MG63 (cell line): ENCODE measurements around the gene NR5A2. TPM values are rescaled to one million over a fixed set of nuclear protein-coding genes. Genes with fewer than 3 reads are reported as not detected.
A peak's percentile ranks its signal among the peaks of the same experiment; 100 is the strongest.

ENCODE experiments used
- DNase-seq: peaks from one replicate; pipeline ENCODE4 v3.0.0-alpha.2; 2020
- H3K27me3 ChIP-seq: fragments of 250-450 bp; sonication (Bioruptor Pico); 2 replicates; pipeline ENCODE4 v1.5.1; 2020; ENCODE audit warnings: mild to moderate bottlenecking, moderate library complexity
- H3K36me3 ChIP-seq: fragments of 250-450 bp; sonication (Bioruptor Pico); 2 replicates; pipeline ENCODE4 v1.5.1; 2020; ENCODE audit warnings: mild to moderate bottlenecking, moderate library complexity
- H3K4me3 ChIP-seq: fragments of 250-450 bp; sonication (Bioruptor Pico); 2 replicates; pipeline ENCODE4 v1.5.1; 2020; ENCODE audit warnings: mild to moderate bottlenecking, moderate library complexity
- H3K9me3 ChIP-seq: fragments of 250-450 bp; sonication (Bioruptor Pico); 2 replicates; pipeline ENCODE4 v1.5.1; 2020; ENCODE audit warnings: mild to moderate bottlenecking, moderate library complexity
- total RNA-seq: library from RNA; depleted of rRNA; stranded (reverse); fragments of >200 nt; shearing (Covaris generic); gene quantifications from 2 replicates; pipeline ENCODE4 v1.2.3, GENCODE V29; 2014; ENCODE audit warnings: low replicate concordance

NR5A2 gene
- total RNA-seq, 1 experiment from 2014 or later = not detected

DNA sequence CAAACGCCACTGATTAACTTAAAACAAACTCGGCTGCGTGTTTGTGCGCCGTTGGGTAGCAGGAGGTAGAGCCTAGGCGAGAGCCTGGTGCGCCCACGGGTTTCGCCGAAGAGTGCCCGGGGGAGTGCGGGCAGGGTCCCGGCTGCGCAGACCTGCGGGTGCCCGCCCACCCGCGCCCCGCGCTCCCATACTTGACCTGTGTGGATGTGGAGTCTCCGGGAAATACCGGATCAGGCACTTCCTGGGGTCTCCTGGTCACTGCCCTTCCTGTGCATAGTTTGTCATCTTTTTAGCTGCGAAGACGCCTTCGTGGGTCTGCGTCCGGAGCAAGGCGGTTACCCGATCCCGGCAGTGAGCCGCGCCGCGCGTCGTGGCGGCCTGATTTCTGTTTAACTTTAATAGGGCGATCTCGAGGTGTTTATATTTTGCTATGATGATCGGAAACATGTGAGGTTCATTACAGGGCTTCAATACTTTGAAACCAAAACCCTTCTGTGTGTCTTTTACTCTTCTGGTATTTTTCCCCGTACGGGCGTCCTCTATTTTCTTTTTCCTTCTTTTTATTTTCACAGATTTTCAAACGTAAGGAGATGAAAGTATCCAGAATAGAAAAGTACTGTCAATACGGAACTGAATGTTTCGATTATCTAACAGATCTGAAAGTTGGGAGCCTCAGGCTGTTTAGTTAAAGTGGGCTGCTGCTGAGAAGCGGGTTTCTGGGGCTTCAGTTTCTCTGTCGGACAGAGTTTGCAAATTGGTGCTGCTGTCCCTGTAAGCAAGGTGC is 15.2 kb downstream of the NR5A2 start:
- no peaks in the 10 kb centered on the region for H3K9me3 ChIP-seq
- no peak for DNase-seq

DNA sequence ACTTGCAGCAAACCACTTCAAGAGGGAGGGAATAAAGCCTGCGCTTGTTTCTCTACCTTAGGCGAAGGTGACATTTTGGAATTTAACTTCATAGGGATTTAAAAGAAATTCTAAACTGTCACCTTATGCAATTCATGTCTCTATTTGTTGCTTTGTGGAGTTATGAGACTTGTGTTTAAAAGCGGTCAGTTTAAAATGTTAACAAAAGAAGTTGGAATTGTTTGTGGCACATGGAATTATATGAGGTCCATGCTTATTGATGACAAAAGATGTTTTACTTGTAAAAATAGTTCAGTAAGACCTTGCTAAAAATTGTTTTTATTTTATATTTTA is 15.8 kb downstream of the NR5A2 start:
- Histone ChIP-seq H3K36me3 (no peaks in the 10 kb centered on the region), H3K27me3 (peaks cover 61% of the 10 kb centered on the region)

More for the DNA sequence above, 15.2 kb downstream of the NR5A2 start:
- peak overlapping the region; percentile 27 for H3K4me3 ChIP-seq
- H3K27me3 ChIP-seq = peaks cover 66% of the 10 kb centered on the region
- no peaks in the 10 kb centered on the region for H3K36me3 ChIP-seq

DNA sequence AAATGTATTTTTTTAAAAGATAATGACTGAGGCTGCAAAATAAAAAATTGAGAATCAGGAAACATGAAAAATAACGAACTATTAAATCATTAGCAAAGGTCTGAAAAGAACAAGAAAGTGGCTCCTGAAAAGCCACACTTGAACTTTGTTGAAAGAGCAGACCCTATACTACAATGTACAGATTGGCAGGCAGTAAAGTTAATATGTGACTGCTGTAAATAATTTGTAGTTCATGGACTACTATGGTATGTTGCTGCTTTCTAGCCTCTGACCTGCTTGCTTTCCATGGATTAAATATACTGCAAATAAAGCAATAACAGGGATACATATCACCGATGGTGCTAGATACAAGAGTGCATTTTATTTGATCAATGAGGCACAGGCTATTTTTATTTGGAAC is 18.6 kb downstream of the NR5A2 start:
- H3K27me3 ChIP-seq = peaks cover 41% of the 10 kb centered on the region
- no peak for DNase-seq
- H3K9me3 ChIP-seq = no peaks in the 10 kb centered on the region
- no peaks in the 10 kb centered on the region for H3K36me3 ChIP-seq
- H3K4me3 ChIP-seq = no peak overlapping the region

More for the DNA sequence above, 15.8 kb downstream of the NR5A2 start:
- no peak for DNase-seq
- H3K4me3 ChIP-seq = no peak overlapping the region
- H3K9me3 ChIP-seq = no peaks in the 10 kb centered on the region

DNA sequence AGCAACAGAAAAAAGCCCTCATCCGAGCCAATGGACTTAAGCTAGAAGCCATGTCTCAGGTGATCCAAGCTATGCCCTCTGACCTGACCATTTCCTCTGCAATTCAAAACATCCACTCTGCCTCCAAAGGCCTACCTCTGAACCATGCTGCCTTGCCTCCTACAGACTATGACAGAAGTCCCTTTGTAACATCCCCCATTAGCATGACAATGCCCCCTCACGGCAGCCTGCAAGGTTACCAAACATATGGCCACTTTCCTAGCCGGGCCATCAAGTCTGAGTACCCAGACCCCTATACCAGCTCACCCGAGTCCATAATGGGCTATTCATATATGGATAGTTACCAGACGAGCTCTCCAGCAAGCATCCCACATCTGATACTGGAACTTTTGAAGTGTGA is 20.7 kb downstream of the NR5A2 start:
- no peak overlapping the region for H3K4me3 ChIP-seq
- H3K27me3 ChIP-seq = peaks cover 26% of the 10 kb centered on the region
- DNase-seq = no peak

DNA sequence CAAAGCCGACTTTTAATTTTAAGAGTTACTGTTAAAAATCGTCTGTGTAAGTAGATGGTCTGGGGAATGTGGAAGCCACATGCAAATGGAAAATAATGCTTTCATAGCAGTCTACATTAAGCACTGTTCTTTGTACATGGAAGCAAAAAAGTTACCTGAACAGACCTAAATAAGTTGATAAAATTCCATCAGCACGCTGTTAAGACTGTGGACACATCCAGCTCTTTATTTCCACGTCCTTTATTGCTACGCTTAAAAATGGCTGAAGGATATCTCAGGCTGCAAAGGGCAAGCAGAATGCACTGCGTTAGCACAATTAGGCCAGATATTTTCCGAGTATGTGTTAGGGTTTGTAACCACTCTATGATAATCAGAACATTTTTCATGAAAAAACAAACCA is 22.3 kb downstream of the NR5A2 start:
- no peak for DNase-seq

More for the DNA sequence above, 20.7 kb downstream of the NR5A2 start:
- H3K9me3 ChIP-seq = no peaks in the 10 kb centered on the region
- H3K36me3 ChIP-seq = no peaks in the 10 kb centered on the region

DNA sequence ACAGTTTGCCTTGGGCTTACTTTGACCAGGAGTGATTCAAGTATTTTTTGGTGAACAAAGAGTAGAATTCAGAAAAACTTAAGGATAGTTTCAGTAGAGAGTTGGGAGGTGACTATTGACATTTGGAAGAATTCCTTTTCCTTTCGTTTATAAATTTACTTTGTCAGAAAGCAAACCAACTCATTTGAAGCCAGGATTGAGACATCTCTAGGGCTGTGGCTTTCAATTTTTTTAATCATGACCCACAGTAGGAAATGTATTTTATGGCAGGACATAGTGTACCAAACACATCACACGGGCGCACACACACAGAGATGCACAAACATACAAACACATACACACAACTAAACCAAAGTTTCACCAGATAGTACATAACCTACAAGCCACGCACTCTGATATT is 24.1 kb downstream of the NR5A2 start:
- no peak for DNase-seq
- Histone ChIP-seq H3K9me3 (no peaks in the 10 kb centered on the region), H3K36me3 (no peaks in the 10 kb centered on the region), H3K4me3 (no peak overlapping the region), H3K27me3 (0 out of 2 replicates have a peak, but pooled peaks cover 3% of the 10 kb centered on the region)

More for the DNA sequence above, 22.3 kb downstream of the NR5A2 start:
- Histone ChIP-seq H3K9me3 (no peaks in the 10 kb centered on the region), H3K27me3 (peaks cover 14% of the 10 kb centered on the region), H3K36me3 (no peaks in the 10 kb centered on the region), H3K4me3 (no peak overlapping the region)

DNA sequence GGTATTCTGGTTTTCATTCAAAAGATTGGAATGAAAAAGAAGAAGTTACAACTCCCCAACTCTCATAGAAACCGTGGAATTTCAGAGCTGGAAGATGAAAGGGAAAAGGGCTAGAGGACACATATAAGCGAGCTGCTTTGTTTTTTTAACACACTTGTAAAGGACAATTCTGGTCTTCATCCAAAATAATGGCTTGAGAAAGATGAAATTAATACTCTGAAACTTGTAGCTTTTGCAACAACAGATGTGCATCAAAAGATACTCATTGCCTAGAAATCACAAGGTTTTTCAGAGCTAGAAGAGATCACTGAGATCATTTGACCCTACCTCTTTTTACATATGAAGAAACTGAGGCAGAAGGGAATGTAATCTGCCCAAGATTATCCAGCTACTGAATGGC is 25.6 kb downstream of the NR5A2 start:
- no peaks in the 10 kb centered on the region for H3K36me3 ChIP-seq
- 0 out of 2 replicates have a peak, but pooled peaks cover 3% of the 10 kb centered on the region for H3K27me3 ChIP-seq
- H3K4me3 ChIP-seq = no peak overlapping the region
- no peak for DNase-seq
- no peaks in the 10 kb centered on the region for H3K9me3 ChIP-seq

DNA sequence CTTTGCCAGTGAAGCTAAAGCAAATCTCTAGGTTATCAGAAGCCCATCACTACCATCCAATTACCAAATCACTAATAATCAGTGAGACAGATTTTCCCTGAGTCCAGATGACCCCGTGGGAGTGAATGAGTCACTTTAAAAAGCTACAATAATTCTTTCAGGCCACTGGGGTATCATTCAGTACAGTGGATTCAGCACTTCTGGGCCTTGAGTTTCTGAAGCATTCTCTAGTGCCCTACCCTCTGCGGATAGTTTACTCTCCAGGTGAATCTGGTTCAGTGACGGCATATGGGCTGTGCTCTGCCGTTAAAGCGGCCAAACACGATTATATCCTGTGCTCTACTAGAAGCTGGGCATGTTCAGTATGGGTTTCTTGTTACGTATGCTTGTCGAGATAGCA is 26.1 kb downstream of the NR5A2 start:
- no peak for DNase-seq
- H3K4me3 ChIP-seq = no peak overlapping the region
- H3K9me3 ChIP-seq = no peaks in the 10 kb centered on the region
- H3K36me3 ChIP-seq = no peaks in the 10 kb centered on the region
- H3K27me3 ChIP-seq = 0 out of 2 replicates have a peak, but pooled peaks cover 3% of the 10 kb centered on the region

DNA sequence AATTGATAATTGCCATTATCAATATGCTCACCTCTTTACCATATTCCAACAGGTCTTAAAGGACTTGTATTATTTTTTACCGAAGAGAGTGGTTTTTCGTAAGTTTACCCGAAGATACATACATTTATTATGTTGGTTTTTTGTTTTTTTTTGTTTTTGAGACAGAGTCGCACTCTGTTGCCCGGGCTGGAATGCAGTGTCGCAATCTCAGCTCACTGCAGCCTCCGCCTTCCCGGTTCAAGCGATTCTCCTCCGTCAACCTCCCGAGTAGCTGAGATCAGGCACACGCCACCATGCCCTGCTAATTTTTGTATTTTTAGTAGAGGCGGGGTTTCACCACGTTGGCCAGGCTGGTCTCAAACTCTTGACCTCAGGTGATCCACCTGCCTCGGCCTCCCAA is 30.8 kb downstream of the NR5A2 start:
- no peak overlapping the region for H3K4me3 ChIP-seq
- DNase-seq = no peak
- peaks cover 8% of the 10 kb centered on the region; the same call in 1 of the 2 replicates for H3K27me3 ChIP-seq
- H3K36me3 ChIP-seq = no peaks in the 10 kb centered on the region
- H3K9me3 ChIP-seq = no peaks in the 10 kb centered on the region

DNA sequence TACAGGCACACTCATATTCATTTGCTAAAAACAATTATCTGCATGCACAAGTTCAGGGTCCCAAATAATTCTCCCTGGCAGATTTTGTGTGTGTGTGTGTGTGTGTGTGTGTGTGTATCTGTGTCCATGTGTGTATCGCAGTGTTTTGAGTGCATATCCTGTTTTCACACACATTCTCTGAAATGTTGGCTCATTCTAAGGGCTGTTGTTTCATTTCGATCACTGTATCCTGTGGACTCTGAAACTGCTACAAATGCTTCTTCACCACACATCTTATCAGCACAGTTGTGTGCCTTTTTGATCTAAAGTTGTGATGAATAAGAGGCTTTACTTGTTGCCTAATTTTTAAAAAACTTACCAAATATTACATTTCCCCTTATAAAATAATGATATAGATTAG is 34.6 kb downstream of the NR5A2 start:
- Histone ChIP-seq H3K4me3 (no peak overlapping the region), H3K9me3 (no peaks in the 10 kb centered on the region), H3K36me3 (no peaks in the 10 kb centered on the region), H3K27me3 (peaks cover 5% of the 10 kb centered on the region)
- no peak for DNase-seq

DNA sequence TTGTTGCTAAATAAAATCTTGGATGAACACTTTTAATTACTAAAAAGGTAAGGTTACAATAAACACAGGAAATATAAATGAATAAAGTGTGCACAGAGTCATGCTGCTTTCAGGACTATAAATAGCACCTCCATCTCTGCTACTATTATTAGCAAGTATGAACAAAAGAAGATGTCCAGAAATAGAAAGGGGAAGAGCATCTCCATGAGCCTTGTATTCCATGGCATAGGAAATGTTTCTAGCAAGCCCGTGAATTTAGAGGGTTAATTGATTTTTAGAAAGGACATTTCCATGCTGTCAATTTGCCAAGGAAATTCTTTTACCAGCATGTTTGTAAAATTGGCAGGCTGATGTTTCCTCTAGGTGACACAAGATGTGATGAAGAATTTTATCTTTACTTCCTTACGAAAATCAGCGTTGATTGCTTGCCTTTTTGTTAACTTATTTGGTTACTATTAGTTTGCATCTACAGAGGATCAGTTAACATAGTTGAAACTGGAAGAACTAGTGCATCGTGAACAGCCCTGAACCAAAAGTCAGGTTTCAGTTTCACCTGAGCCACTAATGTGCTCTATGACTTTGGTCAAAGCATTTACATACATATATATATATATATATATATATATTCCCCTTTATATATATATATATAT is 45.3 kb downstream of the NR5A2 start:
- Histone ChIP-seq H3K36me3 (no peaks in the 10 kb centered on the region), H3K4me3 (no peak overlapping the region), H3K27me3 (peaks cover 8% of the 10 kb centered on the region), H3K9me3 (no peaks in the 10 kb centered on the region)
- no peak for DNase-seq

DNA sequence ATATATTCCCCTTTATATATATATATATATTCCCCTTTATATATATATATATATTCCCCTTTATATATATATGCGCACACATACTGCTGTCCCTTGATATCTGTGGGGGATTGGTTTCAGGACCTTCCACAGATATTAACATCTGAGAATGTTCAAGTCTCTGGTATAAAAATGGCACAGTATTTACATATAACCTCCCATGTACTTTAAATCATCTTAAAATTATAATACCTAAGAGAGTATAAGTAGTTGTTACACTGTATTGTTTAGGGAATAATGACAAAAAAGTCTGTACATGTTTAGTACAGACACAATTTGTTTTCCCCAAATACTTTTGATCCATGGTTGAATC is 45.8 kb downstream of the NR5A2 start:
- Histone ChIP-seq H3K4me3 (no peak overlapping the region), H3K9me3 (no peaks in the 10 kb centered on the region), H3K27me3 (peaks cover 3% of the 10 kb centered on the region), H3K36me3 (no peaks in the 10 kb centered on the region)
- no peak for DNase-seq

DNA sequence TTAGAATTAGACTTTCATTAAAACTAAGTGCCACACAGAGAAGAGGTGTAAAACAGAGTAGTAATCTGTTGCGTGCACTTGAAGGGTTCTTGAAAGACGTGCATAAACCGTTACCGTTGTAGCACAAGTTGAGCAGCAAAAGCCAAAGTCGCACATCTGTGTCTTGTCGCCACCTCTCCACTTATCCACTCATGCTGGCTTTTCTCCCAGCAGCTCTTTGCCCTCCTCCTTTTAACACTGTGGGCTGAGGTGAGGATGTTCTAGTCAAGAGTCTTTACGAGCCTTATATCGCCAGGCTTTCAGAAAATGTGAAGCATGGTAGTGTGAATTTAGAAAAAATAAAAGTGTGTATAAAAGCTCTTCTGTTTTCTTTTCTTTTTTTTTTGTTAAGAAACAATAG is 48.0 kb downstream of the NR5A2 start:
- no peak overlapping the region for H3K4me3 ChIP-seq
- no peaks in the 10 kb centered on the region for H3K36me3 ChIP-seq
- no peaks in the 10 kb centered on the region for H3K9me3 ChIP-seq
- no peak for DNase-seq
- H3K27me3 ChIP-seq = no peaks in the 10 kb centered on the region

DNA sequence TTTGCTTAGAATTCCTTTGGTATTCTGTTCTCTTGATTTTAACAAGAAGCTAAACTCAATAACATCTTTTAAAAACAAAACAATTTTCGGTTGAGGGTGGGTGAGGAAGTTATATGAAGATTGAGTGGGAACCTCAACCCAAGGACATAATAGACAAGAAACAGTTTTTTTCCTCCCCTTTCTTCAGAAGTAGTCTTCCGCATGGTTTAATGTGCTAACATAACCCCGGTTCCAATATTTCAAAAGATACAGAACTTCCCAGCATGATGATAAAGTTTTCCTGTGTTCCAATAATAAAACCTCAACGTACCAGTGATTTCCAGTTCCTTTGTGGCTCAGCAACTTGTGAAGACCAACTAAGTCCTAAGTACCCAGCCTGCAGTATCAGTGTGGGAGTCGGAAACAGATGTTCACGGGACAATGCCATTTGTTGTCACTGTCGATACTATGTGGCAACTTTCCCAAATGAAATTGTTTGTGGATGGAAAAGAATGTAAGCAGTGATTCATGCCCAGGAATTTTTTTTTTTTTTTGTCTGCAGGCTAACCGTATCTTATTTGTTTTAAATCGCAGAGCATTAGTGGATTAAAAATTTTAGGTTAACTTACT is 48.5 kb downstream of the NR5A2 start:
- Histone ChIP-seq H3K4me3 (peak overlapping the region; percentile 11), H3K9me3 (no peaks in the 10 kb centered on the region), H3K36me3 (no peaks in the 10 kb centered on the region), H3K27me3 (no peaks in the 10 kb centered on the region)
- DNase-seq = peak; percentile 26

DNA sequence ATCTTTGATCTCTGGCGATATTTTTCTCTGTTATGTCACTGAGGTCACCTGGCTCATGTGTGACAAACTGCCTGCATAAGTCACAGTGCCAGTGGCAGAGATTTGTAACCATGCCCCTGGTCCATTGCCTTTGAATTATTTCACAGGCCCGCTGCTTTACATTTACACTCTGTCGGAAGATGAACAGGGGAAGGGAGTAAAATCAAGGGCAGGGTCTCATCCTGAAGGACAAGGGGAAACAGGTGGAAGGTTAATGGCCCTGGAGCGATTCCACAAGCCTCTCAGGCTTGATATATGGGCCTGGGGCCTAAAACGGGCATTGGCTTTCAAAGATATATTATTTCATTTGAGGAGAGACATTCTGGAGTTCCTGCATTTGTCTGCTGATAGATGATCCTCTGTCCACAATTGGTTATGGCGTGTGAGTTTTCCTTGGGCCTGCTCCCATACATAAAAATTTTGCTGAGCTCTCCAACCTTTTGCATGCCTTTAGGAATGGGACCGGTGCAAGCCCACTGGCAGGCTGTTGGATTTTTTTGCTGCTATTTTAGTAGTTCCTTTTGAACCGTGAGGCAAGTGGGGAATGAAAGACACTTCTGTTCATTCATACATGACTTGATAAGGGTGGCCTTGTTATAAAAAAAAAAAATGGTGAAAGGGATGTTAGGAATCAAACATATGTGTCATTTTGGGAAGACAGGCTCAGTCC is 51.9 kb downstream of the NR5A2 start:
- Histone ChIP-seq H3K4me3 (no peak overlapping the region), H3K9me3 (no peaks in the 10 kb centered on the region), H3K27me3 (no peaks in the 10 kb centered on the region), H3K36me3 (no peaks in the 10 kb centered on the region)
- DNase-seq = no peak

DNA sequence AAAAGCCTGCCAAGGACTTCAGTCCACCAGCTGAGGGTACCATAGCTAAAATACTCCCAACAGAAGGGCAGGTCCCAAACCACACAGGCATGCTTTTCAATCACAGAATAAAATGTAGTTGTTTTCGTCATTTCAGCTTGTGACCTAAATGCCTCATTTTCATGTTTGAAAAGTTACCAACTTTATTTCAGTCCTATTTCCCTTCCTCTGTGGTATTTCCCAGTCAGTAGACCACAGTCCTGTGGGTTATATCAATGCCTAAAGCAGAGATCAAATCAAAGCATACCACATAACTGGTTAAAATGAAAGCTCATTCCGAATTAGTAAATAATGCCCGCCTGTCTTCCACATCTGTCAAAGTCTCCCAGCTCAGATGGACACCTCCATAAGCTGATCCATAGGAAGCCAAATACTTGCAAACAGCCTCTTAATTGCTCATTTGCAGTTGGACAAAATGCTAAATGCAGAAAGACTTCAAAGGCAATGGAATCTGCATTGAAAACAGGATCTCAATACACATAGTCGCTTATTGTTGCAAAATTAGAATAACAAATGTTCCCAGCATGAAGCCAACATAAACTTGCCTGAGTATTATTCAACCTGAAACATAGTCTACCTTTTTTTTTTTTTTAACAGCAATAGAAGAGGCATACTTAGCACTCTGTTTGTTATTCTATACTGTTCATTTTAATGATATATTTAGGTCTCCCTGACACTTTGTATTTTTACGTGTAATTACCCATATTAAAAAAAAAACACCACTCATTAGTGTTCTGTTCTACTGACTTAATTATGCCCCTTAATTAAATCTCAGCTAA is 53.9 kb downstream of the NR5A2 start:
- Histone ChIP-seq H3K4me3 (no peak overlapping the region), H3K36me3 (no peaks in the 10 kb centered on the region), H3K27me3 (no peaks in the 10 kb centered on the region), H3K9me3 (no peaks in the 10 kb centered on the region)
- no peak for DNase-seq

DNA sequence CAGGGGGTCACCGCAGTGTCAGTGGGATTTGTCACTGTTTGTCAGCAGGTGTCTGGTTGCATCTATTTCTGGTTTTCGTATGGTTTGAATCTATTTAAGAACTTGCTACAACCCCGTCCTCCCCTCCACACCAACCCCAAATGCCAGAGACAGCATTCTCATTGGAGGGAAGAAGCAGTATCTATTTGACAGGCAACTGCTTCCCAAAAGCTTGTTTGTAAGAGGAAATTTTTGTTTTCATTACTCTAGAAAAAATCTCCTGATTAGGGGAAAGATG is 54.4 kb downstream of the NR5A2 start:
- no peaks in the 10 kb centered on the region for H3K36me3 ChIP-seq
- no peak for DNase-seq
- no peaks in the 10 kb centered on the region for H3K27me3 ChIP-seq
- H3K4me3 ChIP-seq = no peak overlapping the region
- H3K9me3 ChIP-seq = no peaks in the 10 kb centered on the region
